Activated naive CD4-positive, alpha-beta T cell (primary cell): ENCODE measurements around the gene TMTC2.
"Not testable (repeated sequence)": the region's sequence is repeated elsewhere in the genome, so short reads cannot be mapped to it uniquely, and the experiment has no call there.

Experiments used
- DNase-seq, 4 experiments: peaks; one replicate each; lab custom pipeline; 2025; lab: John Stamatoyannopoulos, UW

The TMTC2 gene

DNA sequence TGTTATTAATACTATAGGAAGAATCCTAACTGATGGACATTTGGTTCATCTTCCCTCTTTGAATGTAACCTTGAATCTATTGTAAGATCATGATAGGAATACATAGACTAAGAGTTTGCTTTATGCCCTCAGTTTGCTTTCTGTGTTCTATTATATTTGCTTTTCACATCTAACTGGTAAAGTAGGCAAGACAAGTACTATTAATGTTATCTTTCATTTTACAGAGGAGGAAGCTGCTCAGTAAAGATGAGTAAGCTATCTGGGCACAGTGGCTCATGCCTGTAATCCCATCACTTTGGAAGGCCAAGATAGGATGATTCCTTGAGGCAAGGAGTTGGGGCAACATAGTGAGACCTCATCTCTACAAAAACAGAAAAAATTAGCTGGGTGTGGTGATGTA lies 103.0 kb downstream of the TMTC2 start:
- no peak for DNase-seq

DNA sequence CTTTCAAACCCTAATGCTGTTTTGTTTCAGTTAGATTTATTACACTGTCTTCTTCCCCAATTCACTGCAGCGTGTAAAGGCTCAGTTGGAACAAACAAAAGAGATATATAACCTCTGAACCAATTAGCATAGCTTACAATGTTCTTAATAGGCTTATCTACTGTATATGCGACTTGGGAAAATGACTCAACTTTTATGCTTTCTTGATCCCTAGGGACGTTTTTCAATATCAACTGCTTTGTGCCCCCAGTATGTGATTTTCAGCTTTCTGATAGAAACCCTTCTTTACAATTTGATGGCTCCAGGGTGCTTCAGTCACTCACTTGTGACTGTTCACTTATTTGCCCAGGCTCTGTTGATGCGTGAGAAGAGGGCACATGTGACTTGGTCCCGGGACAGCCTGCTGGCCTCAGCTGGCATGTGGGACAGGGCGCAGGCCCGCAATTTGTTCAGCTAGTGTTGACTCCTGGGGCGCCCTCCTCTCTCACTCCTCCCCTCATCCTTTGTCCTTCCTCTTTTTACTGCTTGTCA lies 107.1 kb downstream of the TMTC2 start:
- no peak for DNase-seq

DNA sequence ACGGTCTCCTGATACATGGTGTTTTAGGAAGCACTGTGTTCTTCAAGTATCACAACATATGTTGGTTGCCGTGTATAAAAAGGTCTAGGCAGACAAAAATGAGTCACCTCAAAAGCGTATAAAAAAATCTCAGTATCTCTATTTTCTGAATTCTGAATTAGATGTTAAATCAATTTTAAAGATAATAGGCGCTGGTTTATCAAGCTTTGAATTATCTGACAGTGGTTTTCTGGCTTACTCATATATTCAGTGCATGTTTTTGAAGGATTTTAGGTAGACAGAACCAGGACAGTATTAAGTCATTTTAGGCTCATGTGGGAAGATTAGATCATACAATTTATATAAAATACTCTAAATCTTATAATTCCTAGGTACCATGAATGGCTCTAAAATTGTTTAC lies 110.8 kb downstream of the TMTC2 start:
- no peak for DNase-seq

DNA sequence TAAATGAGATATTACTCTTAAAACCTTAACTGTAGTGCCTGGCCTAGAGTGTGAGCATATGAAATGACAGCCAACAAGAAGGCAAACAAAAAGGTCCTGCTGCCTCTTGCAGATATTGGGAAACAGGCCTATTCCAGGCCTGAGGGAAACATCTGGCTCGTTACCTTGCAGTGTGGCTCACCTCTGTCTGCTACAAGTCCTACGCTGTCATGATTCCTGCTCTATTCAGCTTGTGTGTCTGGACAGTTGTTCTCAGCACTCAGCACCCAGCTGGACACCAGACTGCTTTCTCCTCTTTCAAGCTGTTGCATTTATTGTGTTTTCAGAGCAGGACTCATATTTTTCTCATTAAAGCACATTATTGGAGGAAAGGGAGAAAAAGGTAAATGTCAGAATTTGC lies 113.5 kb downstream of the TMTC2 start:
- DNase-seq = no peak

DNA sequence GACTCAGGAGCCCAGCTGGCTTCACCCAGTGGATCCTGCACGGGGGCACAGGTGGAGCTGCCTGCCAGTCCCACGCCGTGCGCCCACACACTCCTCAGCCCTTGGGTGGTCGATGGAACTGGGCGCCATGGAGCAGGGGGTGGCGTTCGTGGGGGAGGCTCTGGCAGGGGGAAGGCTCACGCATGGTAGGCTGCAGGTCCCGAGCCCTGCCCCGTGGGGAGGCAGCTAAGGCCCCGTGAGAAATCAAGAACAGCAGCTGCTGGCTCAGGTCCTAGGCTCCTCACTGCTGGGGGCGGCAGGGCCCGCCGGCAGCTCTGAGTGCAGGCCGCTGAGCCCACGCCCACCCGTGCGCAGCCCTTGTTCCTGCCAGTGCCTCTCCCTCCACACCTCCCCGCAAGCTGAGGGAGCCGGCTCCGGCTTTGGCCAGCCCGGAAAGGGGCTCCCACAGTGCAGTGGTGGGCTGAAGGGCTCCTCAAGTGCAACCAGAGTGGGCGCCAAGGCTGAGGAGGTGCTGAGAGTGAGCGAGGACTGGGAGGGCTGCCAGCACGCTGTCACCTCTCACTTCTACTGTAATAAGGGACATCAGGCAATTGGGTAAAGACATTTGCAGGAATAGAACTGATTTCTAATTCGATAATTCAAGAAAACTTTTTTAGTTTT lies 115.4 kb downstream of the TMTC2 start:
- no peak for DNase-seq

DNA sequence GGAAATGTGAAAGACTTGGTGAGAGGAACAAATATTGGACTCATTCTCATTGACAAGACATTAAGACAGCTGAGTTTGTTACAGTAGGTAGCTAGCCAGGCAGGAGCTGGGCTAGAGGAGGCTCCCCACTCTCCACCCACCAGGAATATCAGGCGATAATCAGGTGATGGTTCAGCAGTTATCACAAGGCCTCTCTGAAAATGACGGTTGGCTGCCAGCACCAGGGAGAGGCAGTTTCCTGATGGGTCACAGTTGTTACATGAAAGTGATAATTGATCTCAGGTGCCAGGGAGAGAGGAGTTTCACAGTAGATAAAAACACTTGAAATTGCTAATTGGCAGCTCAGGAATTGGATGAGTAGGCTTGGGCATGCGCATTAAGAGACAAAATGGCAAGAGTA lies 116.5 kb downstream of the TMTC2 start:
- DNase-seq = no peak

DNA sequence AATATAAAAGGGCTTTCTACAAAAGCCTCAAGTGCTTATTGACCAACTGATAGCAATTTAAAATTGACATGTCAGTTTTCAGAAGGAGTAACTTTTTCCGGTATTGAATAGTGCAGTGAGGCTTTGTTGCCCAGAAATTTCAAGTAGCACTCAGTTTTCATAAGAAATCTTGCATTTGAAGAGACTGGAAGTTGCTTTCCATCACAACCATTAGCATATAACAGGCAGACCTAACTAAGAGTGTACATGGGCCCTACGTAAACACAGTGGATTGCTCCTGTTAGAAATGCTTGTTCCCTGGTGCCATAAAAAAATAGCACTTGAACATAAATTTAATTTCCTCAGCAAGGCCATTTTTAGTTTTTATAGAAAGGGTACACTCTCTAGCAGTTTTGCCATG lies 117.9 kb downstream of the TMTC2 start:
- no peak for DNase-seq

DNA sequence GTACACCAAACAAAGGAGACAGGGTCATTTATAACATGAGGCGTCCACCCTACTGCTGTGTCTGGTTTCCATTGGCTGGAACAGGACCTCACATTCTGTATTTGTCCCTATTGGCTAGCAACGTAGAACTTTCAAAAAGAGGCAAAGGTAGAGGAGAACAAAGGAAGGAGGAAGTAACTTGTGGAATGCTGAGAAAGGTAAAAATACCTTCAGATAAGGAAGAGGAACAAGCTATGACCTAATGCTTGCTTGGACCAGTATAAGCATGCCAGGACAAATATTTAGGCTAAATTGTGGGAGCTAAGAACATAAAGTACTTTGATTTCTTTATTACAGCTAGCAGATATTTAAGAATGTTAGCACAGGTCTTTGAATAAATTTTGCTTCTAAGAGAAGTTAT lies 118.3 kb downstream of the TMTC2 start:
- not testable (repeated sequence) for DNase-seq

DNA sequence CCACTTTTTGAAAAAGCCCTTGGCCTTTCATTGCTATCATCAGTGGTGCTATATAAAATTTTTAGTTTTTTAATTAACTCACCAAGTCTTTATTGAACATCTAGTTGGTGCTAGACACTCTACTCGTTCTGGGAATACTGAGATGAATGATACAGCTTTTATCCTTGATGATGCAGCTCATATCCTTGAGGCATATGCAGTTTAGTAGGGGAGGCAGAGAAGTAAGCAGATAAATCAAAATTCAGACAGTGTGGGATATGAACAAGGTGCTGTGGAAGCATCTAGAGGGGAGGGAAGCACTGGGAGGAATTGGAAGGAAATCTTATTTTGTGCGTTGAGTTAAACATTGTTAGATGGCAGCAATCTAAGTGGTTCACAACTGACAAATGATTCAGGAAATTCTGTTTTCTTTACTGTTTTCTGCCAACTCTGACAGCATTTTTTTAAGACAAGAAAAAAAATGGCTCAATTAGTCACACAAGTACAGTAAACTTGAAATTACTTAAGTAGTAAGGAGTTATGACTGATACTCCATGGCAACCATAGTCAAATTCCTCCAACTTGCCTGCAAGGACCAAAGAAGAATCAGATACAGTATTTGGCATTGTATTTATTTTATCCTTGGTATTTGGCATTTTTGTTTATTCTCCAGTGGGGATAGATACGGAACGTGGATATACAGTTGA lies 119.2 kb downstream of the TMTC2 start:
- no peak for DNase-seq

DNA sequence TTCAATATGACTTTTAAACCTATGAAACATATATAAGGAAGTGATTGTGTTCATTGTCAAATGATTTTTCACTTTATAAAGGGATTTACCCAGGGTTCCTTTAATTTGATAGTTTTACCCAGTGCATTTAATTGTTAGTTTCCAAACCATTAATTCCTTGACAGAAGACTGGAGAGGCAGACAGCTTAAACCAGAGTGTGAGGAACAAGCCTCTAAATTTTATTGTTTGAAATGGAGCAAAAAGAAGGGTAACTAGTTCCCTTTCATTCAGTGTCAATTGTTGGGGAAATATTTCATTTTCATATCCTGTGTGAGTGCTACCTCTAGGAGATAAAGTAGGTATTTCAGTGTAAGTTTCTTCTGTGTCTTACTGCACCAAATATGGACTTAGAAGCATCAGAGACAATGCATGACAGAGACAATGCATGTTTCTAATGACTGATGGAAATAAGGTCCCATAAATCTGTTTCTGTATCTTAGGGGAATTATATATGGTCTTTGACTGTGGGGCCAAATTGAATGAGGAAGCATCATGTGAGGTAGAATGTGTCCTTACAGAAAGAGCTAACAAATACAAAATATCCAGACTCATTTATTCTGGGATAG lies 120.5 kb downstream of the TMTC2 start:
- DNase-seq = no peak

DNA sequence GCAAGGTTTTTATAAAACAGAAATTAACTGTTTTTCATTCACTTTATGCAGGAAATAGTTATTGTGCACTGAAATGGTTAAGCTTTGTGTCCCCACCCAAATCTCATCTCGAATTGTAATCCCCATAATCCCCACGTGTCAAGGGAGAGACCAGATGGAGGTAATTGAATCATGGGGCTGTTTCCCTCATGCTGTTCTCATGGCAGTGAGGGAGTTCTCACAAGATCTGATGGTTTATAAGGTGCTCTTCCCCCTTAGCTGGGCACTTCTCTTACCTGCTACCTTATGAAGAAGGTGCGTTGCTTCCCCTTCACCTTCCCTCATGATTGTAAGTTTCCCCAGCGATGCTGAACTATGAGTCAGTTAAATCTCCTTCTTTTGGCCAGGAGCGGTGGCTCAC lies 123.9 kb downstream of the TMTC2 start:
- DNase-seq = no peak

DNA sequence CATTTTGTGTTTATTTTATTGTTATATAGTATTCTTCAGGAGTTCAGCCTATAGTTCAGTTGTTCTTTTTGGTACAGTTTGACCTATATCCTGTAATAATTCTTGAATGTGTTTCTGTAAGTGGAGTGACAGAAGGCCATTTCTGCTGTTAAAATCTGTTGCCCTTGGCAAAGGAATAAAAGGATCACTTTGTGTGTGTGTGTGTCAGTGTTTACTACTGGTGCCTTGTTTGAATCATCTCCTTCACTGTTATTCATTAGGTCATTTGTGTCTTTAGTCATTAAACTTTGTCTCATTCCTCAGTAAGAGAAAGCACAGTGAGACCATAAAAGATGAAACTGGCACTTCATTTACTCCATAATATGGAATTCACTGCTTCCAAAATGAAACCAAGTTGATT lies 130.7 kb downstream of the TMTC2 start:
- no peak for DNase-seq

DNA sequence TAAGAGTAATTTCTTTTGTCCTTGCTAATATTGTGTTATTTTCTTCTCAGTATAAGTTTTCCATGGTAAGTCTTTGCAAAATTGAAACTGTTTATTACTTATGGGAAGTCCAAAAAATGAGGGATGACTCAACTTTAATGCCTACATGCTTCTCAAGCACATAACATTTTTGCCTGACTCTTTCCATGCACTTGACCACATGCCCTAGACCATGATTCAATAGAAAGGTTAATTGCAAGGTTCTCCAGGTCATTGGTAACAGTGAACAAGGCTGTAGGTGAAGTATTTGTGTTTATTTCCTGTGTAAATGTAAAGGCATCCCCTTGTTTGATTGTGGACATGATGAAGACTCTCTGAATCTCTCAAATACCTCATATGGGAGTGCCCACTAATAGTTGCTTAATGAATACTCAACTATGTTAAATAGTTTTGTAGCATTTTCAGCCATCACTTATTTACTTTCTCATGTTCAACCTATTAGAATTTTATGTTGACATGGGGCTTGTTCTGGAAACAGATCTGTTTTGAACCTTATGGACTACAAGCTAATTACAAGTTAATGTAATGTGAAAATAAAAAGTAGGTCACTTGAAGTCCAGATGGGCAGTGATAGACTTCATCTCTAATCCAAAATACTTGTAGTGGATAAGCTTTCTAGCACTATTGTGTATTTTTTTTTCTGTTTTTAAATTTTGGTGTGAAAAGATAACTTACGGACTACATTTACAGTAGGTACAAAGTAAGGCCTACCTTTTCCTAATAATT lies 131.7 kb downstream of the TMTC2 start:
- no peak for DNase-seq

DNA sequence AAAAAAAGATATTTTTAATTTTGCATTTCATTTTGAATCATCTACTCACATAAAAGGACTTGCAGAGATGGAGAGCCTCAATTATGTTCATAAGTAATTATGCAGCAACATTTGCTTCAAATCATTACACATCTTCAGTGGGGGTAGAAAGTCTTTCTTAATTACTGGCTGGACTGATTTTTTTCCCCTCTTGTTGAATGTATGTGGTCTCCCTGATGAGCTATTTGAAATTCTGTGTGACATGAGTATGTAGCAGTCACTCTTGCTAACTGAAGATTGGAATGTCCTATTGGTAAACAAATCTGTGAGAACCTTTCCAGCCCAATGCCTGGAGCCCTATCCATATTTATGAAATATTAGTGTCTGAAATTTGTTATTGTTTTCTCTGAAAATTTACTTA lies 139.8 kb downstream of the TMTC2 start:
- no peak for DNase-seq

DNA sequence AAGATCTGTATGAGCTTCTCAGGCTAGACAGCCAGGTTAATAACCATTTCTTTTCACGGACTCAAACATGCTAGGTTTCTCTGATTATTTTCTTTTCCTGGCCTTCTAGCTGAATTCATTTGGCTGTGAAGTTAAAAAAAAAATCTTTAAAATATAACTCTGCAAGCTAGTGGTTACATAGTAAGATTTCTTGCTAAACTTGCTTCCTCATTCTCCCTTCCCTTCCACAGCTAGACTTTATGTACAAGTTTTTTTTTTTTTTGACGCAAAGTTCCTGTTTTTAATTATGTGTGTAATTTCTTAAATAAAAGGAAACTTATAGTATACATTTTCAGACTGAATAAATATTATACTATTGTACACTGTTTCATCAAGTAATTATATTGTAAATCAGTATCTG lies 145.4 kb downstream of the TMTC2 start:
- DNase-seq = no peak

DNA sequence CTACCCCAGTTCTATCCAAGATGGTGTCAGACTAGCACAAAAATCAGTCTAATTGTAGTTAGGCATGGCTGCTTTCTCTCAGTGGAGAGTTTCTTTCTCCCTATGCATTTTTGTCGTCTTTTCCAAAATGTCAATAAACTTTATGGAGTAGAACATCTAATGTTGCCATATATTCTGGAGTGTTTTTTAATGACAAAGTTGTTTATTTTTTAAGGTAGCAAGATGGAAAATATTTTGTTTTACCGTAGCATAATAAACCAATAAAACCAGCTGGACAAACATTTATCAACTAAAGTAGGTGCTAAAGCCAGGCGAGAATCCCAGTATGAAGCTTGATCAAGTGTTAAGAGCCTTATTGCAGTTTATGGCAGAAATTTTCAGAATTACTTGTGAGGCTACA lies 146.3 kb downstream of the TMTC2 start:
- no peak for DNase-seq

DNA sequence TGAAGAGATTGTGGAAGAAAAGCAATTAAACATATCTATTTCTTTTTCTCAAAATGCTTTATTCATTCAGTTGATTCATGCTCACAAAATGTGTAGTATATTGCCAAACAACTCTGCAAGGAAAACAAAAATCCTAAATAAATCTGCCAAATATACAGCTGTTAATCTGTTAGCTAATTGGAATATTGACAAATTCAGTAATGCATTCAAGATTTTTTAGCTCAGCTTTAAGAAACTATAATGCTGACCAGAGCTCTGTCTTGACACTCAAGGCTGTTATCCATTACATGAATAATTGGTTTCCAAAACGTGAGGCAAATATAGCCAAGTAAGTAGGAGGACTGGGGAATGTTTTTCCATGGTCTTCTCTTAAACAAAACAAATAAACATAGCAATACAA lies 146.8 kb downstream of the TMTC2 start:
- DNase-seq = no peak

DNA sequence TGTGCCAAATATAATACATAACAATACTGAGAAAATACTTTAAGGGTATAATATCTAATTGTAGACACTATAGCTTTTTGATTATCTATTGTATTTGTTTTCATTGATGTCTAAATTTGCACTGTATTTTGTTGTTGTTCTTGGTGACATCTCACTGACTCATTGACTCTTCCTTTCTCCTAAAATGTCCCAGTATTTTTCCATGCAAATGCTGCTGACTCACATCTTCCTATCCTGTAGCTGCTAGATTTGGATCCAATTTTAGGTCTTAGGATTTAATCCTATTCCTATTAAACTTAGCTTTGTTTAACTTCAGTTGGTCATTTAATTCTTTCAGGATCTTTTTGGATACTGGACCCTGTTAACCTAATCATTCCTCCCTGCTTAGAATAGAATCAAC lies 148.5 kb downstream of the TMTC2 start:
- no peak for DNase-seq

DNA sequence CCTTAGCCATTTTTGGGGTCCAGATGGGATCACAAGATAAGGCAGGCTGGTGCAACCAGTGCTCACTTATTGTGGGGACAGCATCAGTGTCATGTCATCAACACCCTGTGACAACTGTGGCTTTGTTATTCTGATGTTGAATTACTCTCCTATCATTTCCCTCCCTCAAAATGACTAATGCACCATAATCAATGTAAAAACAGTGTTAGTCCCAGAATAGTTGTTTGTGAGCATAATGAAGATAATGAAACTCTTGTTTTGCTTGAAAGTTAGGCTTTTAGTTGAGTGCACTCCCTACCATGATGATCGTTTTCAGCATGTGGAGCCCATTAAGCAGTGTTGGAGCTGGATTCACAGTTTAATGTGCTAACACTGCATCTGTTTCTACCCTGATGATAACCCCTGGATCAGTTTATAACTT lies 151.4 kb downstream of the TMTC2 start:
- no peak for DNase-seq

DNA sequence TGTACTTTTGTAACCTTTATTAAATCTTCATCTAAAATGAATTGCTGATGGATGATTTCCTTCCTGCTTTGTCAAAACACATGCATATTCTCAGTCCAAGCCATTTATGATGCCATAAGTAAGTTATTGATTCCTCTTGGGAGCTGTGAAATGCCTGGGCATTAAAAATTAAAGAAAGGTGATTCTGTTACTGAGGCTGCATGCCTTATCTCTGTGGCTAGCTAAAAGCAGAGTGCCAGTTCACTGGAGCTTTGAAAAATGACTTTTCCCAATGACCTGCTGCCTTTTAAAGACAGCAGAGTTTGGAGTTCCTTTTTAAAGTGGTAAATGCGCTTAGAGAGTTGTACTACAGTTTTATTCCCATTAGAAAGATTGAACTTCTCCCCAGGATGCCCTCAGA lies 152.1 kb downstream of the TMTC2 start:
- no peak for DNase-seq

DNA sequence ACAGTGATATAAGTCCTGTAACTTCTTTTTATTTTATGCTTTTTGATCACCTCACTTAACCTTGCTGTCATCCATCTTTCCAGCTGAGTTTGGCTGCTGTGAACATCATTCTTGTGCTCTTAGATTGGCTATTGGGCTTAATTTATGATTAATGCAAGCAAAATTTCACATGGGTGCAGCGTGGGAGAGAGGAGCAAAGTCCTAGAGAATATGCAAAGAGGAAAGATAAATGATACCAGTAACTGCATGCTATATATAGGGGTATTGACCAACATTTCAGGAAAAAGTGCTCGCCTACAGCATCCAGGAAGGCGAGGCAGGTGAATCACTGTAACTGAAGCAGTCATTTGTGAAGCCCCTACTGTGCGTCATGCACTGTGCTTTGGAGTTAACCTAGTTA lies 153.1 kb downstream of the TMTC2 start:
- DNase-seq = no peak

DNA sequence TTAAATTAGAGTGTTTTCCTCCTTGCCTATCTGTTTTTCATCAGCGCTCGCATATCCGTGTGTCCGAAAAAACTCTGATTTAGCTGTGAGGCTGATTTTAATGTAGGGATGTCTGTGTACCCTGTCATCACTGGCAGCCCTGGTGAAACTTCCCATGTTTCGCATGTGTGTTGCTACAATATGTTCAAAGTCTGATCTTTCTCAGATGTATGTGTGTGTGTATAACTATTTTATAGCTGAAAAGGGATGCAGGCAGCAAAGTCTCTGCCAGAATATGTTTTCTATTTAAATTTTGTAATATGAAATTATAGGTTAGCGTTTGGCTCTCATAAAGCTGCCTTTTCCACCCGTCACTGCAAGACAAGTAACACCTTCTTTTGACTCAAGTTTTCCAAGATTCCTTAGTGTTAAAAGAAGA lies 154.8 kb downstream of the TMTC2 start:
- DNase-seq = no peak

DNA sequence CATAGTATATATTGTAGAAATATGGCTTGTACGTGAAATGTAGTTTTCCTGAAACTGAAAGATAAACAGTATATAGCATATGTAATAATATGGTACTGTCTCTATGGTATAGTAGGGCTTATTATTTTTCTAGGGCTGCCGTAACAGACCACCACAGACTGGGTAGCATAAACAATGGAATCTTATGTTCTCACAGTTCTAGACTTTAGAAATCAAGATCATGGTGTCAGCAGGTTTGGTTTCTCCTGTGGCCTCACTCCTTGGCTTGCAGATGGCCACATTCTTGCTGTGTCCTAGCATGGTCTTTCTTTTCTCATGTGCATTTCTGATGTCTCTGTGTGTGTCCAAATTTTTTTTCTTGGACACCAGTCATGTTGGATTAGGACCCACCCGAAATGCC lies 155.8 kb downstream of the TMTC2 start:
- no peak for DNase-seq
